ENCODE results near the gene GALNT1. TPM values are rescaled to one million over a fixed set of nuclear protein-coding genes. Genes with fewer than 3 reads are reported as not detected.

The GALNT1 gene
- total and polyA plus RNA-seq, 9 of the 15 experiments (the other 6 are each of a cell fraction or from before 2014, with no cell fraction given) = 14.4 to 54.1 (median 36.6) TPM

- no peak for TF ChIP-seq CBX3 (IDR thresholded peaks at IDR 0.05; ENCODE audit: borderline replicate concordance in 1 of 2, low read length in 2 of 2)
- TF ChIP-seq FOSL1 (tag; conservative IDR thresholded peaks at IDR 0.05) = peak; percentile 53
- TF ChIP-seq CTBP1 (IDR thresholded peaks at IDR 0.05; ENCODE audit: borderline replicate concordance) = peak; percentile 35; the same call in 1 of the 2 replicates
- peak; percentile 46; the same call in 1 of the 2 replicates for TF ChIP-seq NFE2 (IDR thresholded peaks at IDR 0.05; ENCODE audit: low read depth)
- no peak for TF ChIP-seq CEBPG (CRISPR knock-in tag; IDR thresholded peaks at IDR 0.05)
- TF ChIP-seq CEBPG (tag; conservative IDR thresholded peaks at IDR 0.05 in 1 of 2, IDR thresholded peaks at IDR 0.05 in 1 of 2) = no peak
- no peak for TF ChIP-seq ZNF512 (tag; IDR thresholded peaks at IDR 0.05)
- TF ChIP-seq SRF (CRISPR knock-in tag; IDR thresholded peaks at IDR 0.05) = no peak
- peak; percentile 32 for TF ChIP-seq CBFA2T2 (conservative IDR thresholded peaks at IDR 0.05)
- TF ChIP-seq ZNF280B (CRISPR knock-in tag; IDR thresholded peaks at IDR 0.05) = no peak
- TF ChIP-seq NR4A1 (CRISPR knock-in tag; IDR thresholded peaks at IDR 0.05) = no peak
- peak; percentile 96 for TF ChIP-seq NR4A1 (tag; IDR thresholded peaks at IDR 0.05)
- TF ChIP-seq C11orf30 (IDR thresholded peaks at IDR 0.05; ENCODE audit: low read depth) = peak; percentile 33; the same call in 1 of the 2 replicates
- TF ChIP-seq PTTG1 (tag; IDR thresholded peaks at IDR 0.05; ENCODE audit: low read depth) = peak; percentile 69; the same call in 1 of the 2 replicates
- no peak for TF ChIP-seq RFX1 (IDR thresholded peaks at IDR 0.05)
- no peak for TF ChIP-seq NFYB (IDR thresholded peaks at IDR 0.05; ENCODE audit: extremely low read depth, insufficient read length)
- TF ChIP-seq ZNF740 (CRISPR knock-in tag; IDR thresholded peaks at IDR 0.05) = no peak
- peak in 1 of 2 experiments; percentile 75; a peak in 1 of 4 replicates for TF ChIP-seq ZNF740 (tag; IDR thresholded peaks at IDR 0.05)
- TF ChIP-seq SMAD4 (CRISPR knock-in tag; conservative IDR thresholded peaks at IDR 0.05) = peak; percentile 89
- peak; percentile 72 for TF ChIP-seq ZNF41 (CRISPR knock-in tag; conservative IDR thresholded peaks at IDR 0.05)
- TF ChIP-seq PBX2 (CRISPR knock-in tag; IDR thresholded peaks at IDR 0.05; ENCODE audit: low read depth) = no peak
- TF ChIP-seq PBX2 (tag; conservative IDR thresholded peaks at IDR 0.05; ENCODE audit: low read depth) = peak; percentile 46
These were observed 149.3 kb downstream of the GALNT1 start (continued) for GRCh38 chr18:35730691-35731370.

Data from K562 (cell line).